ENCODE measurements around the gene CDH8. TPM values are rescaled to one million over a fixed set of nuclear protein-coding genes. Genes with fewer than 3 reads are reported as not detected.

CDH8 gene
- total RNA-seq, 1 donor from 2014 or later, result 0.69 TPM

DNA sequence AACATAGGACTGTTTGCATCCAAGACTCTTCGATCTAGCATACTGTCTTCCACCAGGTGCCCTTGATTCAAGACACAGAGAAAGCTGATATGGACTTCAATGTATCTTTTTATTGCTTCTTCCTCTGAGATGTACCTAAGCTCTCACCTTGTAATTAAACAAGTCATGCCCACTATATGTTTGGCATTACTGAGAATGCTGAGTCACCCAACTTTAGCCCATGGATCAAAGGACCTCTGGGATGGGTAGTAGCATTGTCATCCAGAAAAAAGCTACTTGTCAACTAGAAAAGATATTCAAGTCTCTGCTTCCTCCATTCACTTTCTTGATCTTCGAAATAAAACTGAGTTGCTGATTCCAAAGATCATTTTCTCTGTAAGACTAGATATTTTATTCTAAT lies 37.8 kb downstream of the CDH8 start:
- Mint-ChIP-seq H3K27me3 (no peaks in the 10 kb centered on the region), H3K4me1 (no peaks in the 10 kb centered on the region), H3K27ac (no peak overlapping the region), H3K4me3 (no peak overlapping the region), H3K9me3 (peaks cover 2% of the 10 kb centered on the region), H3K36me3 (ENCODE audit: low read depth) (no peaks in the 10 kb centered on the region)
- DNase-seq (no peak), ATAC-seq (ENCODE audit: low read depth) (no peak)
- intact Hi-C loops (cut with micrococcal nuclease), result no loop called here
- POLR2A ChIA-PET, result no interaction called here
- no peak for TF ChIP-seq CTCF (IDR thresholded peaks at IDR 0.05)
- CTCF ChIA-PET, result no interaction called here

DNA sequence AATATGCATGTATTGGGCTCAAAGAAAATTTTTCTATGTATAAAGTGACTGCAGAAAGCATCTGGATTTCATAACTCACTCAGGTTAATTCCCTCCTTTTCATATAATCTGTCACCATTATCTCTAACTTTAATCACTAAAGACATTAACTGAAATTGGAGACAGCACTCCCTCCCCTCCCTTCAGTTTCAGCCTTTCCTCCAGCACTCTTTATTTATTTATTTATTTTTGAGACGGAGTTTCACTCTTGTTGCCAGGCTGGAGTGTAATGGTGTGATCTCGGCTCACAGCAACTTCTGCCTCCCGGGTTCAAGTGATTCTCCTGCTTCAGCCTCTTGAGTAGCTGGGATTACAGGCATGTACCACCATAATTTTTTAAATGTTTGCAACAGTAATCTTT lies 43.1 kb downstream of the CDH8 start:
- Mint-ChIP-seq H3K4me1 (no peaks in the 10 kb centered on the region), H3K9me3 (peaks cover 2% of the 10 kb centered on the region), H3K36me3 (ENCODE audit: low read depth) (no peaks in the 10 kb centered on the region), H3K27me3 (no peaks in the 10 kb centered on the region), H3K27ac (no peak overlapping the region), H3K4me3 (no peak overlapping the region)
- CTCF ChIA-PET, result no interaction called here
- intact Hi-C loops (cut with micrococcal nuclease), result no loop called here
- DNase-seq (no peak), ATAC-seq (ENCODE audit: low read depth) (no peak)
- no peak for TF ChIP-seq CTCF (IDR thresholded peaks at IDR 0.05)
- POLR2A ChIA-PET, result no interaction called here

DNA sequence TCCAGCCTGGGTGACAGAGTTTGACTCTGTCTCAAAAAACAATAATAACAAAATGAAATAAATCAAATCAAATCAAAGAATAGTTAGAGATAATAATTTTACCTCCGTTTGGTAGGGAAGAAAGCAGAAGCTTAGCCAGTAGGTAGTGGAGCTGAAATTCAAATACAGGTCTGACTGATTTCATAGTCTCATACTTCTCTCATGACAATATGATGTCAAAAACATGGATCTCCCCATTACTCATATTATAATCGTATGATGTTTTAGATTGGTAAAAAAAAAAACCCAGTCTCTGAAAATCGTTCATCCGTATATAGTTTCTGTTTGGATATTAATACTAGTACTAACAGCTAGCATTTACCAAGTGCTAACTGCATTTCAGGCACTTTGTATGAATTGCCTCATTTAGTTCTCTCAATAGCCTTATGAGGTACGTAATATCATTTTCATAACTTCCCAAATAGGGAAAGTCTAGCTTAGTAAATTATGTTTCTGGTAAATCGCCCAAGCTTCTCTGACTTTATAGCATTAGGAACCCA lies 48.7 kb downstream of the CDH8 start:
- Mint-ChIP-seq H3K9me3 (peaks cover 2% of the 10 kb centered on the region), H3K4me3 (no peak overlapping the region), H3K4me1 (no peaks in the 10 kb centered on the region), H3K27ac (no peak overlapping the region), H3K36me3 (ENCODE audit: low read depth) (no peaks in the 10 kb centered on the region), H3K27me3 (no peaks in the 10 kb centered on the region)
- ChIA-PET POLR2A (no interaction called here), CTCF (no interaction called here)
- TF ChIP-seq CTCF (IDR thresholded peaks at IDR 0.05), result no peak
- DNase-seq (no peak), ATAC-seq (ENCODE audit: low read depth) (no peak)
- intact Hi-C loops (cut with micrococcal nuclease), result no loop called here

DNA sequence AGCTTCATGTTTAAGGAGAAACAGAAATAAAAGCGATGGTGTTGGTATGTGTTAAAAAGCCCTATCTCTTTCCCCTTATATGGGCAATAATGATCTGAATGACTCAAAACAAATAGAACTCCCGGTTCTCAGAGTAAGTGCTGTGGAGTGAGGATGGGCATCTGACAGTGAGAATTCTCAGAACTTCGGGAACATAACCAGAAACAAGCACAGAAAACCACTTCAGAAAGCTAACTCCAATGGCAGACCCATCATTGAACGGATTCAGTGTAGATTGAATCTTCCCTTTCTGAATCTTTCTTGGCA lies 67.2 kb downstream of the CDH8 start:
- H3K27ac Mint-ChIP-seq, result no peak overlapping the region
- no peak for DNase-seq
- H3K4me3 Mint-ChIP-seq, result no peak overlapping the region
- H3K27me3 Mint-ChIP-seq, result no peaks in the 10 kb centered on the region
- no peak for ATAC-seq (ENCODE audit: low read depth)
- ChIA-PET POLR2A (no interaction called here), CTCF (no interaction called here)
- H3K4me1 Mint-ChIP-seq, result no peaks in the 10 kb centered on the region
- intact Hi-C loops (cut with micrococcal nuclease), result no loop called here
- H3K9me3 Mint-ChIP-seq, result peaks cover 17% of the 10 kb centered on the region
- TF ChIP-seq CTCF (IDR thresholded peaks at IDR 0.05), result no peak
- no peaks in the 10 kb centered on the region for H3K36me3 Mint-ChIP-seq (ENCODE audit: low read depth)

DNA sequence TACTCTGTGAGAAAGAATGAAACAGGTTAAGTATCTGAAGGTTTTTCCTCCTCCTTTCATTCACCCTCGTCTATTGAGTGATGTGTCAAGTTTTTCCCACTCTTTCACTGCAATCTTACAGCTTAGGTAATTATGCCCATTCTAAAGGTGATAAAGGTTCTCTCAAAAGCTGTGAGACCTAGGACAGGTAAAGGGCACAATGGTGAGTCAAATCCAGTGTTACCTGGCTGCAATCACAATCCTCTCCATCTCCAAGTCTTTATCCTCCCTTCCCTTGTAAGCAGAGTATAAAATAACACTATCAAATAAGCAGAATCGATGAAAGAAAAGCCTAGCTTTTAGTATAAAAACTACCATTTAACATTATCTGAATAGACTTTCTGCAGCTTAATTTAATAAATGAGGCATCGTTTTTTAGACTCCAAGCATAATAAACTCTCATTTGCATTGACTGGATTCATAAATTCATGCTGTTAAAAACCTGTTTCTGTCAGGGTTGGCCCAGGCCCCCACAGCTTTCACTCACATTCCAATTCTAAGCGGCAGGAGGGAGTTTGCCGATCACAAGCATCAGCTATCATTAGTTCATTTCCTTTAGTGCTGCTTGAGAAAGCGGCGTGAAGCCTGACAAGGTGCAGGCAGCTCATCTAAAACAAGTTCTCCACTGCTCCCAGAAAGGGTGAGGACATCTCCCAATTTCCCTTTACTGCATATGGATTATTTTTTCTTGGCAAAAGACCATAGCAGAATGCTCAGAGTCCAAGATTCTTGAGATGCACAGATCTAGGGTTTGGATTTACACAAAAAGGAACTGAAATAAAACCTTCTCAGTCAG lies 67.8 kb downstream of the CDH8 start:
- CTCF ChIA-PET, result no interaction called here
- no peak for ATAC-seq (ENCODE audit: low read depth)
- intact Hi-C loops (cut with micrococcal nuclease), result no loop called here
- Mint-ChIP-seq H3K9me3 (peaks cover 17% of the 10 kb centered on the region), H3K27me3 (no peaks in the 10 kb centered on the region), H3K36me3 (ENCODE audit: low read depth) (no peaks in the 10 kb centered on the region), H3K27ac (no peak overlapping the region), H3K4me3 (no peak overlapping the region), H3K4me1 (no peaks in the 10 kb centered on the region)
- no peak for DNase-seq
- TF ChIP-seq CTCF (IDR thresholded peaks at IDR 0.05), result no peak
- POLR2A ChIA-PET, result no interaction called here
